ENCODE measurements around the gene ZNF414. TPM values are rescaled to one million over a fixed set of nuclear protein-coding genes. Genes with fewer than 3 reads are reported as not detected.

ZNF414 gene
- polyA plus RNA-seq, 1 donor from 2014 or later: 3.4 TPM

DNA sequence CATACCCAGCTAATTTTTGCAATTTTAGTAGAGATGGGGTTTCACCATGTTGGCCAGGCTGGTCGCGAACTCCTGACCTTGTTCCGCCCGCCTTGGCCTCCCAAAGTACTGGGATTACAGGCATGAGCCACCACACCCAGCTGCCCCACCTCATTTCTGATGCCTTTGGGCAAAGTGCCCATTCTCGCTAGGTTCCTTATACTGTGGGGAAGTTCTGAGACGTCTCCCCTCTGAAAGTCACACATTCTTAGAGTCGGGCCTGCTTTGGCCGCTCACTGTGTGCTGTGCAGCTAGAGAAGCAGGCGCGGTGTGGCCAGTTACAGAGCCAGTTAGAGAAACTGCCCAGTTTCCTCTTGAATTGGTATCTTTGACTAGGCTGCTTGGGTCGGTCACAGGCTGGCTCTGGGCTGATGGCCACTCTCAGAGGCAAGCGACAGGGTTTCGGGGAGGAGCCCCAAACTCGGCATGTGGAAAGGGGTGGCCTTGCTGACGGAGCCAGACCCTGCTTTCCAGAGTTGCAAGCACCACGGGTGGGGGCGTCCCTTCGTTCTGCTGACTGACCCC is 29.6 kb downstream of the ZNF414 start:
- Histone ChIP-seq H3F3A (ENCODE audit: insufficient read depth, low read length, poor library complexity, severe bottlenecking) (no peaks in the 10 kb centered on the region), H3K9ac (ENCODE audit: low read length) (no peak overlapping the region), H4K20me1 (ENCODE audit: insufficient read depth) (peaks cover 13% of the 10 kb centered on the region), H3K27ac (ENCODE audit: low read length) (no peak overlapping the region), H3K4me2 (ENCODE audit: low read length) (no peak overlapping the region), H2AFZ (ENCODE audit: low read depth, low read length) (no peak overlapping the region), H3K9me3 (ENCODE audit: low read length) (no peaks in the 10 kb centered on the region), H3K27me3 (ENCODE audit: insufficient read depth, low read depth, low read length) (no peaks in the 10 kb centered on the region), H3K79me2 (replicated peaks; ENCODE audit: insufficient read depth, low read length) (peaks cover 20% of the 10 kb centered on the region), H3K4me3 (ENCODE audit: low read length) (no peak overlapping the region), H3K36me3 (ENCODE audit: insufficient read depth, low read length) (peaks cover 12% of the 10 kb centered on the region), H3K9me2 (ENCODE audit: insufficient read depth, low read length) (no peaks in the 10 kb centered on the region)
- TF ChIP-seq CTCF (IDR thresholded peaks at IDR 0.05; ENCODE audit: poor library complexity, severe bottlenecking) (no peak), SMC3 (conservative IDR thresholded peaks at IDR 0.05; ENCODE audit: poor library complexity) (no peak), REST (IDR thresholded peaks at IDR 0.05; ENCODE audit: borderline replicate concordance) (no peak), RAD21 (conservative IDR thresholded peaks at IDR 0.05) (no peak), EZH2 (IDR thresholded peaks at IDR 0.05; ENCODE audit: borderline replicate concordance, insufficient read depth, low read length, poor library complexity, severe bottlenecking) (no peak), EP300 (conservative IDR thresholded peaks at IDR 0.05; ENCODE audit: poor library complexity, severe bottlenecking) (no peak), MXI1 (conservative IDR thresholded peaks at IDR 0.05; ENCODE audit: poor library complexity, severe bottlenecking) (no peak), POLR2AphosphoS5 (IDR thresholded peaks at IDR 0.05) (no peak), TAF1 (IDR thresholded peaks at IDR 0.05; ENCODE audit: low read depth) (no peak)

GRCh38 chr19:8483165-8483564 is 30.8 kb downstream of the ZNF414 start:
- no peak overlapping the region for H3K4me3 ChIP-seq (ENCODE audit: low read length)
- TF ChIP-seq REST (IDR thresholded peaks at IDR 0.05; ENCODE audit: borderline replicate concordance): no peak
- no peak overlapping the region for H3K27ac ChIP-seq (ENCODE audit: low read length)
- no peaks in the 10 kb centered on the region for H3F3A ChIP-seq (ENCODE audit: insufficient read depth, low read length, poor library complexity, severe bottlenecking)
- no peaks in the 10 kb centered on the region for H3K27me3 ChIP-seq (ENCODE audit: insufficient read depth, low read depth, low read length)
- peaks cover 32% of the 10 kb centered on the region for H3K79me2 ChIP-seq (replicated peaks; ENCODE audit: insufficient read depth, low read length)
- H3K9me3 ChIP-seq (ENCODE audit: low read length): no peaks in the 10 kb centered on the region
- no peak overlapping the region for H2AFZ ChIP-seq (ENCODE audit: low read depth, low read length)
- no peak overlapping the region for H3K4me2 ChIP-seq (ENCODE audit: low read length)
- peaks cover 20% of the 10 kb centered on the region for H4K20me1 ChIP-seq (ENCODE audit: insufficient read depth)
- no peak overlapping the region for H3K9ac ChIP-seq (ENCODE audit: low read length)
- H3K36me3 ChIP-seq (ENCODE audit: insufficient read depth, low read length): peaks cover 9% of the 10 kb centered on the region
- H3K9me2 ChIP-seq (ENCODE audit: insufficient read depth, low read length): no peaks in the 10 kb centered on the region
